Loucy (cell line): ENCODE measurements around the gene SDCBP2.

ENCODE experiments used
- H2AFZ ChIP-seq: fragments of 200-600 bp; sonication (generic); 2 replicates; pipeline ENCODE4 v1.6.0; 2016; ENCODE audit warnings: antibody characterized with exemption, mild to moderate bottlenecking, low read length, moderate library complexity
- H3F3A ChIP-seq: fragments of 200-600 bp; 2 replicates; pipeline ENCODE4 v1.6.0; 2016; ENCODE audit warnings: antibody characterized with exemption, low read depth, mild to moderate bottlenecking
- H3K27me3 ChIP-seq: fragments of 200-600 bp; sonication (generic); 2 replicates; pipeline ENCODE4 v1.6.1; 2014; ENCODE audit warnings: low read length, mild to moderate bottlenecking; ENCODE audit not compliant: insufficient read depth, poor library complexity, severe bottlenecking
- H3K36me3 ChIP-seq: fragments of 200-600 bp; sonication (generic); 2 replicates; pipeline ENCODE4 v1.6.1; 2016; ENCODE audit warnings: low read length; ENCODE audit not compliant: insufficient read depth
- H3K4me1 ChIP-seq: fragments of 200-600 bp; sonication (generic); 2 replicates; pipeline ENCODE4 v1.5.1; 2014; ENCODE audit warnings: low read length, mild to moderate bottlenecking; ENCODE audit not compliant: insufficient read depth, poor library complexity, severe bottlenecking
- H3K4me2 ChIP-seq: fragments of 200-600 bp; sonication (generic); 2 replicates; pipeline ENCODE4 v1.6.0; 2014; ENCODE audit warnings: antibody characterized with exemption, low read length, low read depth, mild to moderate bottlenecking; ENCODE audit not compliant: poor library complexity, severe bottlenecking
- H3K4me3 ChIP-seq: fragments of 200-600 bp; sonication (generic); 2 replicates; pipeline ENCODE4 v1.5.1; 2014; ENCODE audit warnings: low read length, mild to moderate bottlenecking, mixed read lengths; ENCODE audit not compliant: poor library complexity, severe bottlenecking
- H3K79me2 ChIP-seq: fragments of 200-600 bp; sonication (generic); 2 replicates; pipeline ENCODE4 v1.6.1; 2014; ENCODE audit warnings: low read length; ENCODE audit not compliant: insufficient read depth
- H3K9ac ChIP-seq: fragments of 200-600 bp; sonication (generic); 2 replicates; pipeline ENCODE4 v1.6.0; 2014; ENCODE audit warnings: mild to moderate bottlenecking, low read depth, low read length, moderate library complexity; ENCODE audit not compliant: poor library complexity, severe bottlenecking
- H3K9me2 ChIP-seq: fragments of 200-600 bp; sonication (generic); replicated peaks from 2 replicates; pipeline ENCODE4 v1.6.1; 2016; ENCODE audit warnings: low read depth, low read length, mixed read lengths
- H3K9me3 ChIP-seq: fragments of 200-600 bp; sonication (generic); 2 replicates; pipeline ENCODE4 v1.6.1; 2014; ENCODE audit warnings: mild to moderate bottlenecking, antibody characterized with exemption, low read length, low read depth; ENCODE audit not compliant: insufficient read depth
- H4K20me1 ChIP-seq: fragments of 200-600 bp; sonication (generic); 2 replicates; pipeline ENCODE4 v1.6.0; 2014; ENCODE audit warnings: antibody characterized with exemption, low read length, mild to moderate bottlenecking; ENCODE audit not compliant: insufficient read depth, poor library complexity, severe bottlenecking
- CTCF ChIP-seq: fragments of 200-600 bp; sonication (generic); conservative IDR thresholded peaks from 2 replicates; pipeline ENCODE4 v1.5.1; 2014; ENCODE audit warnings: mild to moderate bottlenecking, antibody characterized with exemption, low read length
- EZH2phosphoT487 ChIP-seq: fragments of 200-600 bp; IDR thresholded peaks from 2 replicates; pipeline ENCODE4 v1.6.1; 2018; ENCODE audit warnings: antibody characterized with exemption, mild to moderate bottlenecking, moderate library complexity, borderline replicate concordance

SDCBP2 gene

GRCh38 chr20:1283522-1284510 lies 45.1 kb downstream of the SDCBP2 start:
- no peaks in the 10 kb centered on the region for H3K36me3 ChIP-seq
- H4K20me1 ChIP-seq: no peaks in the 10 kb centered on the region
- H3K79me2 ChIP-seq: no peaks in the 10 kb centered on the region
- no peak for TF ChIP-seq EZH2phosphoT487
- TF ChIP-seq CTCF: no peak
- H3K27me3 ChIP-seq: no peaks in the 10 kb centered on the region
- no peaks in the 10 kb centered on the region for H3K9me2 ChIP-seq
- H2AFZ ChIP-seq: no peak overlapping the region
- H3K9ac ChIP-seq: no peak overlapping the region
- H3K4me2 ChIP-seq: no peak overlapping the region
- H3F3A ChIP-seq: no peaks in the 10 kb centered on the region
- H3K4me1 ChIP-seq: no peaks in the 10 kb centered on the region
- no peak overlapping the region for H3K4me3 ChIP-seq
- H3K9me3 ChIP-seq: no peaks in the 10 kb centered on the region

- Histone ChIP-seq H3K9me2 (no peaks in the 10 kb centered on the region), H3K4me2 (no peak overlapping the region), H3K27me3 (no peaks in the 10 kb centered on the region), H3K4me3 (no peak overlapping the region), H3K36me3 (no peaks in the 10 kb centered on the region), H3F3A (no peaks in the 10 kb centered on the region), H3K79me2 (no peaks in the 10 kb centered on the region), H3K4me1 (no peaks in the 10 kb centered on the region), H4K20me1 (no peaks in the 10 kb centered on the region), H3K9me3 (no peaks in the 10 kb centered on the region), H3K9ac (no peak overlapping the region), H2AFZ (no peak overlapping the region)
- TF ChIP-seq CTCF (no peak), EZH2phosphoT487 (no peak)
These were observed 46.0 kb downstream of the SDCBP2 start for GRCh38 chr20:1282966-1283365.

- H3K4me3 ChIP-seq: no peak overlapping the region
- no peaks in the 10 kb centered on the region for H3K27me3 ChIP-seq
- no peaks in the 10 kb centered on the region for H3F3A ChIP-seq
These were observed 47.5 kb downstream of the SDCBP2 start for GRCh38 chr20:1281279-1282057.

More at GRCh38 chr20:1281279-1282057, 47.5 kb downstream of the SDCBP2 start:
- H2AFZ ChIP-seq: no peak overlapping the region
- H3K9ac ChIP-seq: no peak overlapping the region
- no peaks in the 10 kb centered on the region for H4K20me1 ChIP-seq
- TF ChIP-seq EZH2phosphoT487 (no peak), CTCF (no peak)
- H3K4me2 ChIP-seq: no peak overlapping the region
- no peaks in the 10 kb centered on the region for H3K9me3 ChIP-seq
- H3K9me2 ChIP-seq: no peaks in the 10 kb centered on the region
- H3K36me3 ChIP-seq: no peaks in the 10 kb centered on the region
- no peaks in the 10 kb centered on the region for H3K79me2 ChIP-seq
- no peaks in the 10 kb centered on the region for H3K4me1 ChIP-seq
